HG03066 (cell line): ENCODE data around the gene NUP93.
"Not testable (repeated sequence)": the region's sequence is repeated elsewhere in the genome, so short reads cannot be mapped to it uniquely, and the experiment has no call there.

Experiments used
- ATAC-seq: cut with Tn5 transposase; IDR thresholded peaks from one replicate; pipeline ENCODE4 v1.9.1; 2021; ENCODE audit warnings: low read depth; ENCODE audit not compliant: unreplicated experiment

Gene NUP93

GRCh38 chr16:56708525-56709442 is 21.1 kb upstream of the NUP93 start:
- ATAC-seq = no peak

- no peak for ATAC-seq
Measured at GRCh38 chr16:56709443-56710040, 20.4 kb upstream of the NUP93 start.

- no peak for ATAC-seq
Measured at GRCh38 chr16:56710181-56710737, 19.7 kb upstream of the NUP93 start.

- ATAC-seq = no peak
Measured at GRCh38 chr16:56711862-56712261, 18.1 kb upstream of the NUP93 start.

- ATAC-seq = no peak
Measured at GRCh38 chr16:56713794-56714193, 16.1 kb upstream of the NUP93 start.

- no peak for ATAC-seq
Measured at GRCh38 chr16:56715126-56715525, 14.8 kb upstream of the NUP93 start.

GRCh38 chr16:56716761-56717160 is 13.2 kb upstream of the NUP93 start:
- ATAC-seq = no peak

GRCh38 chr16:56717532-56717931 is 12.4 kb upstream of the NUP93 start:
- not testable (repeated sequence) for ATAC-seq

- no peak for ATAC-seq
Measured at GRCh38 chr16:56722200-56722842, 7.6 kb upstream of the NUP93 start.

- ATAC-seq = no peak
Measured at GRCh38 chr16:56724191-56724590, 5.7 kb upstream of the NUP93 start.

- no peak for ATAC-seq
Measured at GRCh38 chr16:56726283-56726682, 3.6 kb upstream of the NUP93 start.

- no peak for ATAC-seq
Measured at GRCh38 chr16:56726926-56727325, 3.0 kb upstream of the NUP93 start.

- ATAC-seq = no peak
Measured at GRCh38 chr16:56728027-56728426, 1.9 kb upstream of the NUP93 start.

GRCh38 chr16:56728980-56729734 is 772 bp upstream of the NUP93 start:
- no peak for ATAC-seq

- ATAC-seq = peak; percentile 43
Measured at GRCh38 chr16:56732366-56732765, 2.4 kb downstream of the NUP93 start.

- ATAC-seq = no peak
Measured at GRCh38 chr16:56732832-56733231, 2.9 kb downstream of the NUP93 start.

- no peak for ATAC-seq
Measured at GRCh38 chr16:56734429-56734828, 4.5 kb downstream of the NUP93 start.

- no peak for ATAC-seq
Measured at GRCh38 chr16:56736476-56736875, 6.5 kb downstream of the NUP93 start.

- ATAC-seq = no peak
Measured at GRCh38 chr16:56737539-56737938, 7.6 kb downstream of the NUP93 start.

- ATAC-seq = no peak
Measured at GRCh38 chr16:56738221-56738620, 8.3 kb downstream of the NUP93 start.
